Dermis microvascular lymphatic vessel endothelial cell (primary cell): ENCODE measurements around the gene PNMA8B. TPM values are rescaled to one million over a fixed set of nuclear protein-coding genes. Genes with fewer than 3 reads are reported as not detected.
A peak's percentile ranks its signal among the peaks of the same experiment; 100 is the strongest.
"Not testable (repeated sequence)": the region's sequence is repeated elsewhere in the genome, so short reads cannot be mapped to it uniquely, and the experiment has no call there.

Experiments
- DNase-seq, 2 donors: peaks; one replicate each; pipeline versions ENCODE4 v3.0.0 to v3.0.0-alpha.2; 2010; ENCODE audit warnings: low read depth in 2 of 2
- total RNA-seq: library from RNA; depleted of rRNA; stranded (reverse); fragments of >200 nt; gene quantifications from 2 replicates; pipeline ENCODE4 v1.2.1, GENCODE V29; 2014

Gene PNMA8B
- total RNA-seq, 1 donor from 2014 or later = 0.13 TPM

- peak; percentile 43 to 68 for DNase-seq
These were observed 18.0 kb upstream of the PNMA8B start for GRCh38 chr19:46513461-46514236.

GRCh38 chr19:46511237-46511636 lies 15.6 kb upstream of the PNMA8B start:
- no peak for DNase-seq

GRCh38 chr19:46508206-46508605 lies 12.5 kb upstream of the PNMA8B start:
- no peak for DNase-seq

- no peak for DNase-seq
These were observed 8.3 kb upstream of the PNMA8B start for GRCh38 chr19:46503848-46504453.

GRCh38 chr19:46502891-46503290 lies 7.2 kb upstream of the PNMA8B start:
- no peak for DNase-seq

- DNase-seq = no peak
These were observed 4.0 kb upstream of the PNMA8B start for GRCh38 chr19:46499692-46500091.

GRCh38 chr19:46497773-46498172 lies 2.1 kb upstream of the PNMA8B start:
- DNase-seq = no peak

GRCh38 chr19:46496886-46497285 lies 1.2 kb upstream of the PNMA8B start:
- DNase-seq = not testable (repeated sequence)

- no peak for DNase-seq
These were observed 637 bp upstream of the PNMA8B start for GRCh38 chr19:46496304-46496703.

- DNase-seq = no peak
These were observed 504 bp downstream of the PNMA8B start for GRCh38 chr19:46494941-46495785.

GRCh38 chr19:46494146-46494940 lies 1.3 kb downstream of the PNMA8B start:
- DNase-seq = no peak

- DNase-seq = no peak
These were observed 2.2 kb downstream of the PNMA8B start for GRCh38 chr19:46493236-46494145.

GRCh38 chr19:46492841-46493235 lies 2.8 kb downstream of the PNMA8B start:
- DNase-seq = no peak

GRCh38 chr19:46491975-46492682 lies 3.5 kb downstream of the PNMA8B start:
- no peak for DNase-seq

- DNase-seq = no peak
These were observed 4.9 kb downstream of the PNMA8B start for GRCh38 chr19:46490774-46491173.

- DNase-seq = peak in 1 of 2 donors; percentile 48
These were observed 6.0 kb downstream of the PNMA8B start for GRCh38 chr19:46489445-46490272.

GRCh38 chr19:46488551-46488950 lies 7.1 kb downstream of the PNMA8B start:
- DNase-seq = no peak

GRCh38 chr19:46487802-46488445 lies 7.7 kb downstream of the PNMA8B start:
- DNase-seq = peak in 1 of 2 donors; percentile 61
